Thyroid gland (tissue), 4 donors: ENCODE results near the gene CA10.

ENCODE experiments used
- POLR2A ChIP-seq, 2 donors: fragments of 450-650 bp; IDR thresholded peaks; one replicate each; pipeline ENCODE4 v1.6.1; 2017; ENCODE audit warnings: antibody characterized with exemption in 2 of 2, mild to moderate bottlenecking in 2 of 2, moderate library complexity in 1 of 2
- TF ChIP-seq, protein P1 (sequence below), 6 experiments: fragments of 200-600 bp in 3 of 6; fragments of 450-650 bp in 3 of 6; sonication (generic) in 3 of 6; IDR thresholded peaks; one replicate each; pipeline ENCODE4 v1.5.1; 2016 to 2019; ENCODE audit warnings: antibody characterized with exemption in 6 of 6, mild to moderate bottlenecking in 2 of 6, inconsistent platforms in 1 of 6, moderate library complexity in 1 of 6

- TF ChIP-seq POLR2A (IDR thresholded peaks at IDR 0.05) = no peak
- TF ChIP-seq, protein P1, sequence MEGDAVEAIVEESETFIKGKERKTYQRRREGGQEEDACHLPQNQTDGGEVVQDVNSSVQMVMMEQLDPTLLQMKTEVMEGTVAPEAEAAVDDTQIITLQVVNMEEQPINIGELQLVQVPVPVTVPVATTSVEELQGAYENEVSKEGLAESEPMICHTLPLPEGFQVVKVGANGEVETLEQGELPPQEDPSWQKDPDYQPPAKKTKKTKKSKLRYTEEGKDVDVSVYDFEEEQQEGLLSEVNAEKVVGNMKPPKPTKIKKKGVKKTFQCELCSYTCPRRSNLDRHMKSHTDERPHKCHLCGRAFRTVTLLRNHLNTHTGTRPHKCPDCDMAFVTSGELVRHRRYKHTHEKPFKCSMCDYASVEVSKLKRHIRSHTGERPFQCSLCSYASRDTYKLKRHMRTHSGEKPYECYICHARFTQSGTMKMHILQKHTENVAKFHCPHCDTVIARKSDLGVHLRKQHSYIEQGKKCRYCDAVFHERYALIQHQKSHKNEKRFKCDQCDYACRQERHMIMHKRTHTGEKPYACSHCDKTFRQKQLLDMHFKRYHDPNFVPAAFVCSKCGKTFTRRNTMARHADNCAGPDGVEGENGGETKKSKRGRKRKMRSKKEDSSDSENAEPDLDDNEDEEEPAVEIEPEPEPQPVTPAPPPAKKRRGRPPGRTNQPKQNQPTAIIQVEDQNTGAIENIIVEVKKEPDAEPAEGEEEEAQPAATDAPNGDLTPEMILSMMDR (IDR thresholded peaks at IDR 0.05) = no peak
Observed at GRCh38 chr17:51995797-51996403, 162.6 kb downstream of the CA10 start.
